Neuronal stem cell (in vitro differentiated cells): ENCODE data around the gene RHOC.
"Not testable (repeated sequence)": the region's sequence is repeated elsewhere in the genome, so short reads cannot be mapped to it uniquely, and the experiment has no call there.

Experiments
- DNase-seq: peaks from one replicate; pipeline ENCODE4 v3.0.0-alpha.2; 2013; ENCODE audit warnings: low spot score
- H2AFZ ChIP-seq: one replicate; pipeline ENCODE4 v1.6.1; 2013; ENCODE audit warnings: mild to moderate bottlenecking, low read length, inconsistent platforms
- H2AK5ac ChIP-seq: 2 replicates; pipeline ENCODE4 v1.6.1; 2013; ENCODE audit warnings: low read depth, mild to moderate bottlenecking, inconsistent platforms, low read length, moderate library complexity, mixed read lengths
- H2BK120ac ChIP-seq: 2 replicates; pipeline ENCODE4 v1.6.1; 2013; ENCODE audit warnings: low read depth, mild to moderate bottlenecking, inconsistent platforms, low read length, moderate library complexity, mixed read lengths
- H2BK12ac ChIP-seq: one replicate; pipeline ENCODE4 v1.6.1; 2013; ENCODE audit warnings: low read length, inconsistent platforms
- H2BK15ac ChIP-seq: 2 replicates; pipeline ENCODE4 v1.6.1; 2013; ENCODE audit warnings: mild to moderate bottlenecking, low read length, inconsistent platforms, mixed read lengths
- H2BK5ac ChIP-seq: one replicate; pipeline ENCODE4 v1.6.1; 2013; ENCODE audit warnings: inconsistent platforms, mild to moderate bottlenecking, low read length, moderate library complexity
- H3K14ac ChIP-seq: one replicate; pipeline ENCODE4 v1.6.1; 2013; ENCODE audit warnings: low read length, inconsistent platforms
- H3K18ac ChIP-seq: 2 replicates; pipeline ENCODE4 v1.6.1; 2013; ENCODE audit warnings: low read length, inconsistent platforms
- H3K23ac ChIP-seq: 2 replicates; pipeline ENCODE4 v1.6.1; 2013; ENCODE audit warnings: low read depth, mild to moderate bottlenecking, mixed read lengths, low read length, inconsistent platforms; ENCODE audit not compliant: poor library complexity
- H3K27ac ChIP-seq: replicated peaks from 3 replicates; pipeline ENCODE4 v1.5.1; 2013; ENCODE audit warnings: low read length, inconsistent platforms
- H3K27me3 ChIP-seq, 3 experiments: 2 replicates each; pipeline ENCODE4 v1.6.1; 2013; ENCODE audit warnings: low read length in 3 of 3, mild to moderate bottlenecking in 2 of 3, inconsistent platforms in 1 of 3, low read depth in 1 of 3, mixed read lengths in 1 of 3, moderate library complexity in 1 of 3; ENCODE audit not compliant: control insufficient read depth in 3 of 3, insufficient read depth in 3 of 3
- H3K36me3 ChIP-seq, 2 donors: replicated peaks in 1 of 2; 2 replicates each; pipeline ENCODE4 v1.6.1; 2013; ENCODE audit warnings: low read length in 2 of 2; ENCODE audit not compliant: control insufficient read depth in 2 of 2, insufficient read depth in 2 of 2
- H3K4ac ChIP-seq: 2 replicates; pipeline ENCODE4 v1.6.1; 2013; ENCODE audit warnings: inconsistent platforms, mild to moderate bottlenecking, low read length, moderate library complexity
- H3K4me1 ChIP-seq, 2 donors: 1 replicate in 1 of 2; 2 replicates in 1 of 2; pipeline ENCODE4 v1.6.1; 2013; ENCODE audit warnings: low read length in 2 of 2, low read depth in 1 of 2; ENCODE audit not compliant: control insufficient read depth in 2 of 2, insufficient read depth in 1 of 2
- H3K4me2 ChIP-seq: one replicate; pipeline ENCODE4 v1.6.1; 2013; ENCODE audit warnings: mild to moderate bottlenecking, low read length, inconsistent platforms; ENCODE audit not compliant: insufficient read depth, poor library complexity, severe bottlenecking
- H3K4me3 ChIP-seq, 2 donors: 2 replicates each; pipeline ENCODE4 v1.5.1; 2013; ENCODE audit warnings: low read length in 2 of 2, mild to moderate bottlenecking in 2 of 2, inconsistent platforms in 1 of 2, moderate library complexity in 1 of 2
- H3K79me1 ChIP-seq: one replicate; pipeline ENCODE4 v1.6.1; 2013; ENCODE audit warnings: low read depth, mild to moderate bottlenecking, inconsistent platforms, low read length, moderate library complexity
- H3K9ac ChIP-seq: one replicate; pipeline ENCODE4 v1.6.1; 2013; ENCODE audit warnings: mild to moderate bottlenecking, low read depth, low read length, inconsistent platforms; ENCODE audit not compliant: poor library complexity
- H3K9me3 ChIP-seq, 2 donors: replicated peaks in 1 of 2; 2 replicates each; pipeline versions ENCODE3 to v1.6.1; 2013; ENCODE audit warnings: low read length in 2 of 2, mild to moderate bottlenecking in 2 of 2, inconsistent platforms in 1 of 2, low read depth in 1 of 2, mixed read lengths in 1 of 2, moderate library complexity in 1 of 2; ENCODE audit not compliant: control insufficient read depth in 2 of 2, insufficient read depth in 1 of 2
- H4K8ac ChIP-seq: one replicate; pipeline ENCODE4 v1.6.1; 2013; ENCODE audit warnings: low read depth, mild to moderate bottlenecking, inconsistent platforms, low read length, moderate library complexity
- H4K91ac ChIP-seq: one replicate; pipeline ENCODE4 v1.6.1; 2013; ENCODE audit warnings: low read length, low read depth, mild to moderate bottlenecking, inconsistent platforms; ENCODE audit not compliant: poor library complexity
- WGBS, 2 donors: extraction: QIAGEN DNeasy Blood & Tissue Kit; methylation state at CpG; one replicate each; pipeline ENCODE4 v1.1.7; 2013; ENCODE audit warnings: missing lambda C conversion rate in 2 of 2, mixed read lengths in 1 of 2; ENCODE audit not compliant: insufficient read length in 2 of 2, insufficient replicate concordance in 1 of 2; ENCODE audit errors: extremely low coverage in 2 of 2; 5-methylcytosine and 5-hydroxymethylcytosine counted together

The RHOC gene

DNA sequence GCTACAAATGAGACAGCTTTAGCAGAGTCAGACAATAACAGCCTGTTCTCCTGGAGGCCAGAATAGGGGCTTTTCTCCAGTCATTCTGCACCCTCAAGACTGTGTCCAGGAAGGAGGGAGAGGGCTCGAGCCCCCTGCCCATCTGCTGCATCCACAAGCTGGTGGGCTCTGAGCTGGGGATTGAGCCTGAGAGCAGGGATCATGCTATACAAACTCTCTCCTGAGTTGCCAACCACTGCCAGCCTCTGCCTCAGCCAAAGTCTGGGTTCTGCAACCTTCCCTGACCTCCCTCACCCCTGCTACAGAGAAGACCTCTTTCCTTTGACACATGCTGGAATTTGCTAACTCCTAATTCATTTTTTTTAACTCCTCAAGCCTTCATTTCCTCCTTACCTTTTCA lies 23.0 kb upstream of the RHOC start:
- Histone ChIP-seq H4K8ac (no peak overlapping the region), H3K79me1 (no peaks in the 10 kb centered on the region), H2BK15ac (no peak overlapping the region), H3K4me3 (no peak overlapping the region), H3K9ac (no peak overlapping the region), H3K4me2 (no peak overlapping the region), H3K4ac (no peak overlapping the region), H3K14ac (no peak overlapping the region), H2BK120ac (no peak overlapping the region), H3K4me1 (peaks cover 0 to 7% of the 10 kb centered on the region in 2 donors), H3K18ac (peak overlapping the region; percentile 39), H2BK12ac (no peak overlapping the region), H2AK5ac (no peak overlapping the region), H2BK5ac (no peak overlapping the region), H3K27me3 (peaks cover 0 to 3% (median 0%) of the 10 kb centered on the region in 3 experiments), H3K23ac (no peak overlapping the region), H4K91ac (no peak overlapping the region), H3K36me3 (no peaks in the 10 kb centered on the region), H3K9me3 (no peaks in the 10 kb centered on the region), H3K27ac (peak overlapping the region; percentile 12), H2AFZ (no peak overlapping the region)
- WGBS, 2 donors: no CpG with 5 or more reads among the region's 1 CpG
- DNase-seq: no peak

- not testable (repeated sequence) for H4K91ac ChIP-seq, H3K4ac ChIP-seq, H3K27ac ChIP-seq, H3K23ac ChIP-seq, H3K9ac ChIP-seq, H4K8ac ChIP-seq, H3K14ac ChIP-seq, H2BK5ac ChIP-seq, H3K79me1 ChIP-seq, H2BK12ac ChIP-seq, DNase-seq, H3K4me1 ChIP-seq, H2BK15ac ChIP-seq, H3K4me2 ChIP-seq, H2AK5ac ChIP-seq, H2AFZ ChIP-seq, H3K36me3 ChIP-seq, H3K18ac ChIP-seq, H3K9me3 ChIP-seq, H3K4me3 ChIP-seq, H2BK120ac ChIP-seq, H3K27me3 ChIP-seq
- no CpG with 5 or more reads among the region's 3 CpGs for WGBS, 2 donors
These were observed 22.1 kb upstream of the RHOC start for GRCh38 chr1:112729011-112729410.

DNA sequence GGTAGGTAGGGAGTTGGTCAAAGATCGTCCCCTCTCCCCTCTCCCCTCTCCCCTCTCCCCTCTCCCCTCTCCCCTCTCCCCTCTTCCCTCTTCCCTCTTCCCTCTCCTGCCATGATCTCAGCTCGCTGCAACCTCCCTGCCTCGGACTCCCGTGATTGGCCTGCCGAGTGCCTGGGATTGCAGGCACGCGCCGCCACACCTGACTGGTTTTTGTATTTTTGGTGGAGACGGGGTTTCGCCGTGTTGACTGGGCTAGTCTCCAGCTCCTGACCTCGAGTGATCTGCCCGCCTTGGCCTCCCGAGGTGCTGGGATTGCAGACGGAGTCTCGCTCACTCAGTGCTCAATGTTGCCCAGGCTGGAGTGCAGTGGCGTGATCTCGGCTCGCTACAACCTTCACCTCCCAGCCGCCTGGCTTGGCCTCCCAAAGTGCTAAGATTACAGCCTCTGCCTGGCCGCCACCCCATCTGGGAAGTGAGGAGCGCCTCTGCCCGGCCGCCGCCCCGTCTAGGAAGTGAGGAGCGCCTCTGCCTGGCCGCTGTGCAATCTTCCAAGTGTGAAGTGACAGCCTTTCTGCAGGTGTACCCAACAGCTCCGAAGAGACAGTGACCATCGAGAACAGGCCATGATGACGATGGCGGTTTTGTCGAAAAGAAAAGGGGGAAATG lies 21.5 kb upstream of the RHOC start:
- H4K91ac ChIP-seq, H2BK15ac ChIP-seq, H3K4me2 ChIP-seq, H3K27ac ChIP-seq, H4K8ac ChIP-seq, H3K79me1 ChIP-seq, H3K36me3 ChIP-seq, H3K4me3 ChIP-seq, H3K4ac ChIP-seq, H2BK12ac ChIP-seq, H3K23ac ChIP-seq, H3K18ac ChIP-seq, DNase-seq, H2BK5ac ChIP-seq, H2AFZ ChIP-seq, H2BK120ac ChIP-seq, H2AK5ac ChIP-seq, H3K14ac ChIP-seq, H3K9me3 ChIP-seq, H3K27me3 ChIP-seq, H3K9ac ChIP-seq: not testable (repeated sequence)
- WGBS, 2 donors: no CpG with 5 or more reads among the region's 33 CpGs
- peaks cover 0 to 11% of the 10 kb centered on the region in 2 donors for H3K4me1 ChIP-seq

- H2BK5ac ChIP-seq: no peak overlapping the region
- H2BK15ac ChIP-seq: no peak overlapping the region
- H3K27ac ChIP-seq: no peak overlapping the region
- peaks cover 0 to 8% (median 0%) of the 10 kb centered on the region in 3 experiments for H3K27me3 ChIP-seq
- no peak overlapping the region for H3K18ac ChIP-seq
- no peak overlapping the region for H2BK12ac ChIP-seq
- H3K14ac ChIP-seq: no peak overlapping the region
- no peak overlapping the region for H2AFZ ChIP-seq
- no peak overlapping the region for H3K4me3 ChIP-seq
- H3K23ac ChIP-seq: no peak overlapping the region
- no peak overlapping the region for H4K8ac ChIP-seq
- H2AK5ac ChIP-seq: no peak overlapping the region
- H3K4me1 ChIP-seq: peaks cover 6 to 17% of the 10 kb centered on the region in 2 donors
- H3K4ac ChIP-seq: no peak overlapping the region
- no peaks in the 10 kb centered on the region for H3K36me3 ChIP-seq
- no peak overlapping the region for H3K9ac ChIP-seq
- no peaks in the 10 kb centered on the region for H3K79me1 ChIP-seq
- no peak overlapping the region for H3K4me2 ChIP-seq
- H2BK120ac ChIP-seq: no peak overlapping the region
- H3K9me3 ChIP-seq: peaks cover 0 to 2% of the 10 kb centered on the region in 2 donors
- H4K91ac ChIP-seq: no peak overlapping the region
- DNase-seq: no peak
- no CpG with 5 or more reads among the region's 2 CpGs for WGBS, 2 donors
These were observed 20.8 kb upstream of the RHOC start for GRCh38 chr1:112727716-112728115.
